Erythroblast (primary cell): Measurements from ENCODE around the gene CARD19.

Source experiments
- GATA1 ChIP-seq: IDR thresholded peaks from 2 replicates; pipeline ENCODE4 v1.6.1; 2011; ENCODE audit warnings: low read depth, mild to moderate bottlenecking, control low read depth, low read length, moderate library complexity
- POLR2A ChIP-seq: IDR thresholded peaks from 2 replicates; pipeline ENCODE4 v1.6.1; 2011; ENCODE audit warnings: mild to moderate bottlenecking, low read length

DNA sequence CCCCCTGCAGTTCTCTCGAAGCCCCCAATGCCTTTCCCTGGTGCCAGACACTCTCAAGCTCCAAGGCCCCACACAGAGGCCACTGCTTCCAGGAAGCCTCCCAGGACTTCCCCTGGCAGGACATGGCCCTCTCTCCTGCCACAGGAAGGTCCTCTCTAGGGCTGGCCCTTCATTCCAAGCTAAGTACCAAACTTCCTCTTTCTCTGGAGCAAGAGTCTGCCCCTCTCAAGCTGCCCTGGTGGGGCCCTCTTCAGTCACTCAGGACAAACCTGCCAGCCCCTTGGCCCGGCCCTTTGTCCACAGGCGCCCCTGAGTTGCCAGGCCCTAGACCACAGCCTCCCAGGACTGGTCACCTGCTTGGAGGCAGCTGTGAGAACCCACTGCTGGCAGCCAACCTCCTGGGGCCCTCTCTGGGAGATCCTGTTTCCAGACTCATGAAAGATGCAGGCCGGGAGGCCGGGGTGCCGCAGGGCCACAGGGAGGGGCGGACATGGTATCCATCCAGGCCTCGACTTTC, 31.4 kb downstream of the CARD19 start:
- no peak for TF ChIP-seq POLR2A
- TF ChIP-seq GATA1, result no peak
